K562 (cell line): ENCODE results near the gene PIK3R6. TPM values are rescaled to one million over a fixed set of nuclear protein-coding genes. Genes with fewer than 3 reads are reported as not detected.

Source experiments
- CBFA2T3 ChIP-seq: fragments of 450-650 bp; IDR thresholded peaks from 2 replicates; pipeline ENCODE4 v1.6.1; 2017
- CHD4 ChIP-seq: fragments of 200-600 bp; sonication (generic); IDR thresholded peaks from 3 replicates; pipeline ENCODE4 v1.6.1; 2012; ENCODE audit warnings: low read depth, mild to moderate bottlenecking, mixed read lengths, low read length, inconsistent platforms; ENCODE audit not compliant: insufficient read depth, insufficient replicate concordance, poor library complexity, severe bottlenecking
- GTF3C2 ChIP-seq: IDR thresholded peaks from 3 replicates; pipeline ENCODE4 v1.6.1; 2011; ENCODE audit warnings: borderline replicate concordance, mild to moderate bottlenecking, moderate library complexity; ENCODE audit not compliant: insufficient read length; ENCODE audit errors: extremely low read depth
- PYGO2 ChIP-seq: fragments of 450-650 bp; IDR thresholded peaks from 2 replicates; pipeline ENCODE4 v1.6.1; 2016; ENCODE audit warnings: mild to moderate bottlenecking, missing genetic modification characterization, moderate library complexity, missing compliant biosample characterization
- SMARCE1 ChIP-seq: fragments of 450-650 bp; IDR thresholded peaks from 2 replicates; pipeline ENCODE4 v1.7.1; 2016; ENCODE audit warnings: mild to moderate bottlenecking
- ZNF561 ChIP-seq: fragments of 450-650 bp; formaldehyde crosslinking; conservative IDR thresholded peaks from 2 replicates; pipeline ENCODE4 v1.4.0; 2020; ENCODE audit warnings: mild to moderate bottlenecking, moderate library complexity
- polyA plus RNA-seq, 8 experiments: library from polyadenylated mRNA; depleted of rRNA in 4 of 8; stranded (reverse) in 5 of 8; unstranded in 3 of 8; fragments of >200 nt; fragmentation: Nextera tagmentation in 2 of 8; fragmentation: Illumina TruSeq in 1 of 8; extraction: Ambion mirVana in 2 of 8; extraction: Trizol in 1 of 8; gene quantifications; 2 replicates each; pipeline versions ENCODE4 v1.2.1 to v1.2.3, GENCODE V29; 2011 to 2014; ENCODE audit warnings: inconsistent platforms in 1 of 8, missing spikeins in 1 of 8
- total RNA-seq, 7 experiments: library from RNA; depleted of rRNA in 6 of 7; stranded (reverse); fragments of >200 nt in 6 of 7; fragmentation: Illumina TruSeq in 2 of 7; extraction: Trizol in 2 of 7; gene quantifications; 2 replicates each; pipeline versions ENCODE4 v1.2.1 to v1.2.3, GENCODE V29; 2011 to 2021; ENCODE audit warnings: low replicate concordance in 1 of 7
- TF ChIP-seq, protein P1 (sequence below): fragments of 450-650 bp; IDR thresholded peaks from 2 replicates; pipeline ENCODE4 v1.6.1; 2016; ENCODE audit warnings: antibody characterized with exemption
- TF ChIP-seq, protein P2 (sequence below): fragments of 250-450 bp; sonication (Bioruptor Pico); IDR thresholded peaks from 2 replicates; pipeline ENCODE4 v1.4.0; 2020

Gene PIK3R6
- total and polyA plus RNA-seq, 9 of the 15 experiments (the other 6 are each of a cell fraction or from before 2014, with no cell fraction given), result 0.04 TPM; not detected in 8

GRCh38 chr17:8766731-8767130 is 100.7 kb downstream of the PIK3R6 start (continued):
- TF ChIP-seq, protein P1, sequence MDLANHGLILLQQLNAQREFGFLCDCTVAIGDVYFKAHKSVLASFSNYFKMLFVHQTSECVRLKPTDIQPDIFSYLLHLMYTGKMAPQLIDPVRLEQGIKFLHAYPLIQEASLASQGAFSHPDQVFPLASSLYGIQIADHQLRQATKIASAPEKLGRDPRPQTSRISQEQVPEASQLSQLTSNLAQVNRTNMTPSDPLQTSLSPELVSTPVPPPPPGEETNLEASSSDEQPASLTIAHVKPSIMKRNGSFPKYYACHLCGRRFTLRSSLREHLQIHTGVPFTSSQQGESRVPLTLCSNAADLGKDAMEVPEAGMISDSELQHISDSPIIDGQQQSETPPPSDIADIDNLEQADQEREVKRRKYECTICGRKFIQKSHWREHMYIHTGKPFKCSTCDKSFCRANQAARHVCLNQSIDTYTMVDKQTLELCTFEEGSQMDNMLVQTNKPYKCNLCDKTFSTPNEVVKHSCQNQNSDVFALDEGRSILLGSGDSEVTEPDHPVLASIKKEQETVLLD, result no peak
- TF ChIP-seq, protein P2, sequence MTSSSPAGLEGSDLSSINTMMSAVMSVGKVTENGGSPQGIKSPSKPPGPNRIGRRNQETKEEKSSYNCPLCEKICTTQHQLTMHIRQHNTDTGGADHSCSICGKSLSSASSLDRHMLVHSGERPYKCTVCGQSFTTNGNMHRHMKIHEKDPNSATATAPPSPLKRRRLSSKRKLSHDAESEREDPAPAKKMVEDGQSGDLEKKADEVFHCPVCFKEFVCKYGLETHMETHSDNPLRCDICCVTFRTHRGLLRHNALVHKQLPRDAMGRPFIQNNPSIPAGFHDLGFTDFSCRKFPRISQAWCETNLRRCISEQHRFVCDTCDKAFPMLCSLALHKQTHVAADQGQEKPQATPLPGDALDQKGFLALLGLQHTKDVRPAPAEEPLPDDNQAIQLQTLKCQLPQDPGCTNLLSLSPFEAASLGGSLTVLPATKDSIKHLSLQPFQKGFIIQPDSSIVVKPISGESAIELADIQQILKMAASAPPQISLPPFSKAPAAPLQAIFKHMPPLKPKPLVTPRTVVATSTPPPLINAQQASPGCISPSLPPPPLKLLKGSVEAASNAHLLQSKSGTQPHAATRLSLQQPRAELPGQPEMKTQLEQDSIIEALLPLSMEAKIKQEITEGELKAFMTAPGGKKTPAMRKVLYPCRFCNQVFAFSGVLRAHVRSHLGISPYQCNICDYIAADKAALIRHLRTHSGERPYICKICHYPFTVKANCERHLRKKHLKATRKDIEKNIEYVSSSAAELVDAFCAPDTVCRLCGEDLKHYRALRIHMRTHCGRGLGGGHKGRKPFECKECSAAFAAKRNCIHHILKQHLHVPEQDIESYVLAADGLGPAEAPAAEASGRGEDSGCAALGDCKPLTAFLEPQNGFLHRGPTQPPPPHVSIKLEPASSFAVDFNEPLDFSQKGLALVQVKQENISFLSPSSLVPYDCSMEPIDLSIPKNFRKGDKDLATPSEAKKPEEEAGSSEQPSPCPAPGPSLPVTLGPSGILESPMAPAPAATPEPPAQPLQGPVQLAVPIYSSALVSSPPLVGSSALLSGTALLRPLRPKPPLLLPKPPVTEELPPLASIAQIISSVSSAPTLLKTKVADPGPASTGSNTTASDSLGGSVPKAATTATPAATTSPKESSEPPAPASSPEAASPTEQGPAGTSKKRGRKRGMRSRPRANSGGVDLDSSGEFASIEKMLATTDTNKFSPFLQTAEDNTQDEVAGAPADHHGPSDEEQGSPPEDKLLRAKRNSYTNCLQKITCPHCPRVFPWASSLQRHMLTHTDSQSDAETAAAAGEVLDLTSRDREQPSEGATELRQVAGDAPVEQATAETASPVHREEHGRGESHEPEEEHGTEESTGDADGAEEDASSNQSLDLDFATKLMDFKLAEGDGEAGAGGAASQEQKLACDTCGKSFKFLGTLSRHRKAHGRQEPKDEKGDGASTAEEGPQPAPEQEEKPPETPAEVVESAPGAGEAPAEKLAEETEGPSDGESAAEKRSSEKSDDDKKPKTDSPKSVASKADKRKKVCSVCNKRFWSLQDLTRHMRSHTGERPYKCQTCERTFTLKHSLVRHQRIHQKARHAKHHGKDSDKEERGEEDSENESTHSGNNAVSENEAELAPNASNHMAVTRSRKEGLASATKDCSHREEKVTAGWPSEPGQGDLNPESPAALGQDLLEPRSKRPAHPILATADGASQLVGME (CRISPR knock-in tag), result no peak
- TF ChIP-seq GTF3C2 (no peak), PYGO2 (tag) (no peak), SMARCE1 (no peak), CHD4 (no peak), ZNF561 (CRISPR knock-in tag) (no peak), CBFA2T3 (no peak)
